Tibial artery (tissue), 4 donors: ENCODE results near the gene MCF2L2.

ENCODE experiments used
- DNase-seq, 2 donors: peaks; one replicate each; pipeline ENCODE4 v3.0.0-alpha.2; 2019
- H3K27ac ChIP-seq, 2 donors: fragments of 200-600 bp; sonication (generic) in 1 of 2; 1 replicate in 1 of 2; 2 replicates in 1 of 2; pipeline ENCODE4 v1.5.1; 2018 to 2019; ENCODE audit warnings: mild to moderate bottlenecking in 1 of 2
- H3K27me3 ChIP-seq, 2 donors: fragments of 200-600 bp; sonication (generic) in 1 of 2; one replicate each; pipeline versions ENCODE4 v1.5.1 to v1.6.0; 2016 to 2019
- H3K36me3 ChIP-seq, 3 donors: fragments of 200-600 bp; sonication (generic) in 2 of 3; one replicate each; pipeline ENCODE4 v1.5.1; 2016 to 2019; ENCODE audit warnings: mild to moderate bottlenecking in 2 of 3
- H3K4me1 ChIP-seq, 4 donors: fragments of 200-600 bp; sonication (generic) in 2 of 4; 1 replicate in 3 of 4; 2 replicates in 1 of 4; pipeline ENCODE4 v1.5.1; 2016 to 2019
- H3K4me3 ChIP-seq, 2 donors: fragments of 200-600 bp; sonication (generic) in 1 of 2; 1 replicate in 1 of 2; 2 replicates in 1 of 2; pipeline ENCODE4 v1.5.1; 2018 to 2019; ENCODE audit warnings: mild to moderate bottlenecking in 2 of 2
- H3K9me3 ChIP-seq, 3 donors: fragments of 200-600 bp; sonication (generic) in 1 of 3; one replicate each; pipeline ENCODE4 v1.5.1; 2016 to 2019
- CTCF ChIP-seq, 2 experiments: fragments of 200-600 bp in 1 of 2; fragments of 450-650 bp in 1 of 2; IDR thresholded peaks; one replicate each; pipeline ENCODE4 v1.5.1; 2017 to 2019; ENCODE audit warnings: antibody characterized with exemption in 2 of 2, mild to moderate bottlenecking in 1 of 2, moderate library complexity in 1 of 2
- intact Hi-C: fragments of 100-400 bp; cut with DNase I; formaldehyde crosslinking; loops from one replicate; pipeline ENCODE4 v1.15.0; 2023; ENCODE audit warnings: low total_unique reads

Gene MCF2L2

GRCh38 chr3:183268366-183268765 lies 160.1 kb downstream of the MCF2L2 start:
- intact Hi-C loops = no loop called here
- DNase-seq = no peak
- H3K27ac ChIP-seq = no peak overlapping the region

GRCh38 chr3:183267140-183267539 lies 161.3 kb downstream of the MCF2L2 start:
- H3K27ac ChIP-seq = no peak overlapping the region
- TF ChIP-seq CTCF (IDR thresholded peaks at IDR 0.05) = no peak

More at GRCh38 chr3:183268366-183268765, 160.1 kb downstream of the MCF2L2 start:
- Histone ChIP-seq H3K4me3 (no peak overlapping the region), H3K27me3 (no peaks in the 10 kb centered on the region), H3K9me3 (no peaks in the 10 kb centered on the region), H3K36me3 (no peaks in the 10 kb centered on the region), H3K4me1 (no peaks in the 10 kb centered on the region)
- no peak for TF ChIP-seq CTCF (IDR thresholded peaks at IDR 0.05)

GRCh38 chr3:183266454-183266853 lies 162.0 kb downstream of the MCF2L2 start:
- Histone ChIP-seq H3K4me1 (no peaks in the 10 kb centered on the region), H3K9me3 (no peaks in the 10 kb centered on the region), H3K36me3 (no peaks in the 10 kb centered on the region), H3K4me3 (no peak overlapping the region), H3K27me3 (no peaks in the 10 kb centered on the region), H3K27ac (no peak overlapping the region)
- intact Hi-C loops = no loop called here
- no peak for TF ChIP-seq CTCF (IDR thresholded peaks at IDR 0.05)
- DNase-seq = no peak

More at GRCh38 chr3:183267140-183267539, 161.3 kb downstream of the MCF2L2 start:
- intact Hi-C loops = no loop called here
- DNase-seq = no peak
- no peaks in the 10 kb centered on the region for H3K4me1 ChIP-seq
- no peaks in the 10 kb centered on the region for H3K36me3 ChIP-seq
- H3K27me3 ChIP-seq = no peaks in the 10 kb centered on the region
- H3K4me3 ChIP-seq = no peak overlapping the region
- H3K9me3 ChIP-seq = no peaks in the 10 kb centered on the region

- TF ChIP-seq CTCF (IDR thresholded peaks at IDR 0.05) = no peak
- Histone ChIP-seq H3K9me3 (no peaks in the 10 kb centered on the region), H3K4me1 (no peaks in the 10 kb centered on the region), H3K4me3 (no peak overlapping the region), H3K27me3 (no peaks in the 10 kb centered on the region), H3K27ac (no peak overlapping the region), H3K36me3 (no peaks in the 10 kb centered on the region)
- DNase-seq = no peak
- intact Hi-C loops = no loop called here
Measured at GRCh38 chr3:183265834-183266417, 162.5 kb downstream of the MCF2L2 start.

- no peak for DNase-seq
- H3K27me3 ChIP-seq = no peaks in the 10 kb centered on the region
- H3K4me1 ChIP-seq = no peaks in the 10 kb centered on the region
- H3K9me3 ChIP-seq = no peaks in the 10 kb centered on the region
- H3K27ac ChIP-seq = no peak overlapping the region
- intact Hi-C loops = no loop called here
- H3K36me3 ChIP-seq = no peaks in the 10 kb centered on the region
- no peak for TF ChIP-seq CTCF (IDR thresholded peaks at IDR 0.05)
- no peak overlapping the region for H3K4me3 ChIP-seq
Measured at GRCh38 chr3:183265157-183265642, 163.2 kb downstream of the MCF2L2 start.
